ENCODE data around the gene SMLR1.

DNA sequence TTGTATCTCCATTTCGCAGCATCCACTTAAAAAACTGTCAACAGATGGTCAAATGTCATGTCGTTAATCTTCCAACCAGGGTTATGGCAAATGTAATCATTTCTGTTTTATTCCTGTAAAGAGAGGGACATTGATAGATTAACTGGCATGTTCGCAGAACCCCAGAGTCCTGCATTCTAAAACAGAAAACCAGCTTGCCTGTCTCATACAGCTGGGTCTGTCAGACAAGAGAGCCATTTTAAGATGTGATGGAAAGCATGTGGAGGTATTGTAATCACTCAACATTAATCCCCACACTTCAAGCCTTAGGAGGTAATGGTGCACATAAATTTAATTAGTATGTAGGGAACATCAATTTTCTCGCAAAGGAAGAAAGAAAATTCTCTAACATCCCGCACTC is 4.4 kb downstream of the SMLR1 start:
- TF ChIP-seq CTCF (IDR thresholded peaks at IDR 0.05; ENCODE audit: extremely low read depth in 1 of 2, insufficient read depth in 1 of 2, low read depth in 1 of 2, low read length in 2 of 2) (no peak), EZH2 (IDR thresholded peaks at IDR 0.05; ENCODE audit: borderline replicate concordance, low read depth, low read length, severe bottlenecking) (no peak), POLR2A (IDR thresholded peaks at IDR 0.05; ENCODE audit: low read depth, low read length) (no peak), JUN (IDR thresholded peaks at IDR 0.05; ENCODE audit: borderline replicate concordance, insufficient read depth, insufficient read length, low read depth) (no peak), MAX (IDR thresholded peaks at IDR 0.05; ENCODE audit: insufficient read depth, insufficient read length) (no peak), POLR2AphosphoS5 (IDR thresholded peaks at IDR 0.05; ENCODE audit: insufficient read depth, low read depth, low read length) (no peak), FOS (IDR thresholded peaks at IDR 0.05; ENCODE audit: borderline replicate concordance, insufficient read depth, low read length) (no peak)
